NCI-H82 treated with DMSO at 0.1 percent for 48 hours (cell line): ENCODE data around the gene SLC9A9.
"Not testable (repeated sequence)": the region's sequence is repeated elsewhere in the genome, so short reads cannot be mapped to it uniquely, and the experiment has no call there.

Experiments
- DNase-seq: peaks from one replicate; lab custom pipeline; 2025; ENCODE audit not compliant: unreplicated experiment; lab: John Stamatoyannopoulos, UW

Gene SLC9A9

GRCh38 chr3:143475981-143476380 lies 372.3 kb downstream of the SLC9A9 start:
- no peak for DNase-seq

- DNase-seq = no peak
Observed at GRCh38 chr3:143472731-143473523, 375.3 kb downstream of the SLC9A9 start.

- DNase-seq = no peak
Observed at GRCh38 chr3:143471705-143472104, 376.6 kb downstream of the SLC9A9 start.

- DNase-seq = no peak
Observed at GRCh38 chr3:143469159-143469558, 379.1 kb downstream of the SLC9A9 start.

- DNase-seq = no peak
Observed at GRCh38 chr3:143465666-143466065, 382.6 kb downstream of the SLC9A9 start.

GRCh38 chr3:143464850-143465249 lies 383.4 kb downstream of the SLC9A9 start:
- no peak for DNase-seq

GRCh38 chr3:143455480-143455879 lies 392.8 kb downstream of the SLC9A9 start:
- DNase-seq = no peak

GRCh38 chr3:143450632-143451031 lies 397.6 kb downstream of the SLC9A9 start:
- no peak for DNase-seq

- DNase-seq = no peak
Observed at GRCh38 chr3:143447491-143447890, 400.8 kb downstream of the SLC9A9 start.

- no peak for DNase-seq
Observed at GRCh38 chr3:143445118-143445517, 403.1 kb downstream of the SLC9A9 start.

GRCh38 chr3:143443851-143444331 lies 404.4 kb downstream of the SLC9A9 start:
- no peak for DNase-seq

- DNase-seq = no peak
Observed at GRCh38 chr3:143442814-143443447, 405.3 kb downstream of the SLC9A9 start.

GRCh38 chr3:143441516-143442171 lies 406.6 kb downstream of the SLC9A9 start:
- no peak for DNase-seq

GRCh38 chr3:143439817-143440216 lies 408.5 kb downstream of the SLC9A9 start:
- no peak for DNase-seq

GRCh38 chr3:143437405-143437804 lies 410.9 kb downstream of the SLC9A9 start:
- no peak for DNase-seq

GRCh38 chr3:143436231-143436930 lies 411.9 kb downstream of the SLC9A9 start:
- no peak for DNase-seq

GRCh38 chr3:143433787-143434378 lies 414.4 kb downstream of the SLC9A9 start:
- no peak for DNase-seq

GRCh38 chr3:143431298-143431697 lies 417.0 kb downstream of the SLC9A9 start:
- not testable (repeated sequence) for DNase-seq

- DNase-seq = no peak
Observed at GRCh38 chr3:143430568-143430967, 417.7 kb downstream of the SLC9A9 start.

GRCh38 chr3:143429628-143430514 lies 418.4 kb downstream of the SLC9A9 start:
- DNase-seq = no peak
